Neural cell (in vitro differentiated cells): ENCODE results near the gene STAT2. TPM values are rescaled to one million over a fixed set of nuclear protein-coding genes. Genes with fewer than 3 reads are reported as not detected.

Experiments
- H2AFZ ChIP-seq: fragments of 200-600, 300-800 bp; sonication (generic), shearing (Covaris generic); 2 replicates; pipeline ENCODE4 v1.6.0; 2014; ENCODE audit warnings: low read depth, mild to moderate bottlenecking, antibody characterized with exemption, low read length, moderate library complexity
- H3F3A ChIP-seq: fragments of 200-600 bp; shearing (Covaris generic); 2 replicates; pipeline ENCODE4 v1.6.1; 2016; ENCODE audit warnings: mild to moderate bottlenecking, moderate library complexity, mixed read lengths, antibody characterized with exemption, low read length; ENCODE audit not compliant: insufficient read depth, poor library complexity, severe bottlenecking
- H3K27ac ChIP-seq: fragments of 200-600, 300-800 bp; sonication (generic), shearing (Covaris generic); 2 replicates; pipeline ENCODE4 v1.5.1; 2014; ENCODE audit warnings: mild to moderate bottlenecking, low read length, moderate library complexity
- H3K27me3 ChIP-seq: fragments of 300-800, 200-600 bp; sonication (generic), shearing (Covaris generic); 2 replicates; pipeline ENCODE4 v1.6.0; 2014; ENCODE audit warnings: mild to moderate bottlenecking, low read depth, low read length, moderate library complexity; ENCODE audit not compliant: insufficient read depth
- H3K36me3 ChIP-seq: fragments of 300-800, 200-600 bp; sonication (generic), shearing (Covaris generic); 2 replicates; pipeline ENCODE4 v1.5.1; 2014; ENCODE audit warnings: mild to moderate bottlenecking, antibody characterized with exemption, low read length, moderate library complexity; ENCODE audit not compliant: insufficient read depth
- H3K4me2 ChIP-seq: fragments of 300-800, 200-600 bp; sonication (generic), shearing (Covaris generic); 2 replicates; pipeline ENCODE4 v1.6.0; 2014; ENCODE audit warnings: mild to moderate bottlenecking, low read length
- H3K4me3 ChIP-seq: fragments of 300-800, 200-600 bp; sonication (generic), shearing (Covaris generic); 2 replicates; pipeline ENCODE4 v1.5.1; 2014; ENCODE audit warnings: mild to moderate bottlenecking, low read length, moderate library complexity
- H3K79me2 ChIP-seq: fragments of 200-600 bp; shearing (Covaris generic); replicated peaks from 2 replicates; pipeline ENCODE4 v1.6.0; 2014; ENCODE audit warnings: mild to moderate bottlenecking, low read length, moderate library complexity; ENCODE audit not compliant: insufficient read depth
- H3K9ac ChIP-seq: fragments of 300-800, 200-600 bp; sonication (generic), shearing (Covaris generic); 2 replicates; pipeline ENCODE4 v1.6.1; 2016; ENCODE audit warnings: mild to moderate bottlenecking, low read length, mixed read lengths
- H3K9me2 ChIP-seq: fragments of 200-600 bp; shearing (Covaris generic); 2 replicates; pipeline ENCODE4 v1.6.1; 2016; ENCODE audit warnings: mild to moderate bottlenecking, low read length, mixed read lengths; ENCODE audit not compliant: insufficient read depth
- H3K9me3 ChIP-seq: fragments of 200-600, 300-800 bp; sonication (generic), shearing (Covaris generic); 2 replicates; pipeline ENCODE4 v1.6.1; 2016; ENCODE audit warnings: mild to moderate bottlenecking, mixed run types, low read length, moderate library complexity, mixed read lengths
- H4K20me1 ChIP-seq: fragments of 200-600 bp; shearing (Covaris generic); 2 replicates; pipeline ENCODE4 v1.6.1; 2016; ENCODE audit warnings: mild to moderate bottlenecking, mixed run types; ENCODE audit not compliant: insufficient read depth
- CTCF ChIP-seq: fragments of 450-650 bp; IDR thresholded peaks from 2 replicates; pipeline ENCODE4 v1.5.1; 2014; ENCODE audit warnings: antibody characterized with exemption, mild to moderate bottlenecking, moderate library complexity; ENCODE audit not compliant: poor library complexity, severe bottlenecking
- EP300 ChIP-seq: fragments of 450-650 bp; conservative IDR thresholded peaks from 2 replicates; pipeline ENCODE4 v1.6.1; 2014; ENCODE audit warnings: antibody characterized with exemption, mild to moderate bottlenecking, moderate library complexity; ENCODE audit not compliant: poor library complexity, severe bottlenecking
- EZH2 ChIP-seq: fragments of 200-600, 300-800 bp; shearing (Covaris generic), sonication (generic); IDR thresholded peaks from 2 replicates; pipeline ENCODE4 v1.6.1; 2014; ENCODE audit warnings: antibody characterized with exemption, low read length, borderline replicate concordance, mild to moderate bottlenecking; ENCODE audit not compliant: insufficient read depth, poor library complexity, severe bottlenecking
- MXI1 ChIP-seq: fragments of 450-650 bp; conservative IDR thresholded peaks from 2 replicates; pipeline ENCODE4 v1.6.1; 2014; ENCODE audit warnings: antibody characterized with exemption, mild to moderate bottlenecking; ENCODE audit not compliant: poor library complexity, severe bottlenecking
- POLR2AphosphoS5 ChIP-seq: IDR thresholded peaks from 2 replicates; pipeline ENCODE4 v1.6.1; 2012
- RAD21 ChIP-seq: fragments of 450-650 bp; conservative IDR thresholded peaks from 2 replicates; pipeline ENCODE4 v1.6.1; 2014; ENCODE audit warnings: antibody characterized with exemption, mild to moderate bottlenecking, moderate library complexity
- REST ChIP-seq: IDR thresholded peaks from 2 replicates; pipeline ENCODE4 v1.6.1; 2012; ENCODE audit warnings: borderline replicate concordance
- SMC3 ChIP-seq: fragments of 450-650 bp; conservative IDR thresholded peaks from 2 replicates; pipeline ENCODE4 v1.6.1; 2014; ENCODE audit warnings: antibody characterized with exemption, mild to moderate bottlenecking, moderate library complexity; ENCODE audit not compliant: poor library complexity
- TAF1 ChIP-seq: IDR thresholded peaks from 2 replicates; pipeline ENCODE4 v1.6.1; 2012; ENCODE audit warnings: low read depth
- polyA plus RNA-seq: library from polyadenylated mRNA; depleted of rRNA; stranded (reverse); fragments of >200 nt; gene quantifications from 2 replicates; pipeline ENCODE4 v1.2.3, GENCODE V29; 2014

The STAT2 gene
- polyA plus RNA-seq, 1 donor from 2014 or later, result 88.2 TPM

GRCh38 chr12:56377989-56378316 is 18.0 kb upstream of the STAT2 start:
- Histone ChIP-seq H3F3A (no peaks in the 10 kb centered on the region), H3K4me2 (no peak overlapping the region), H2AFZ (no peak overlapping the region), H4K20me1 (no peaks in the 10 kb centered on the region), H3K9ac (no peak overlapping the region), H3K27ac (no peak overlapping the region), H3K9me2 (no peaks in the 10 kb centered on the region), H3K36me3 (no peaks in the 10 kb centered on the region), H3K4me3 (no peak overlapping the region), H3K79me2 (no peaks in the 10 kb centered on the region), H3K9me3 (peaks cover 3% of the 10 kb centered on the region), H3K27me3 (no peaks in the 10 kb centered on the region)
- TF ChIP-seq RAD21 (no peak), REST (no peak), POLR2AphosphoS5 (no peak), MXI1 (no peak), TAF1 (no peak), EP300 (no peak), EZH2 (no peak), CTCF (no peak), SMC3 (no peak)

- Histone ChIP-seq H2AFZ (no peak overlapping the region), H3K36me3 (no peaks in the 10 kb centered on the region), H3K9ac (no peak overlapping the region), H3K27ac (no peak overlapping the region), H3K9me3 (peaks cover 3% of the 10 kb centered on the region), H3K4me2 (no peak overlapping the region), H3K4me3 (no peak overlapping the region), H4K20me1 (no peaks in the 10 kb centered on the region), H3K79me2 (no peaks in the 10 kb centered on the region), H3K27me3 (no peaks in the 10 kb centered on the region), H3F3A (no peaks in the 10 kb centered on the region), H3K9me2 (no peaks in the 10 kb centered on the region)
- TF ChIP-seq EP300 (no peak), TAF1 (no peak), SMC3 (no peak), REST (no peak), MXI1 (no peak), RAD21 (no peak), CTCF (no peak), EZH2 (no peak), POLR2AphosphoS5 (no peak)
Measured at GRCh38 chr12:56377310-56377988, 17.5 kb upstream of the STAT2 start.
